Lung (tissue), 12 donors: ENCODE data around the gene PRKN. TPM values are rescaled to one million over a fixed set of nuclear protein-coding genes. Genes with fewer than 3 reads are reported as not detected.

ENCODE experiments used
- ATAC-seq: fragments of 200-7000 bp; cut with Tn5 transposase; one replicate; pipeline ENCODE4 v1.9.1; 2020; ENCODE audit warnings: moderate number of reproducible peaks; ENCODE audit not compliant: insufficient read depth, low FRiP score
- DNase-seq, 3 donors: peaks; one replicate each; pipeline ENCODE4 v3.0.0-alpha.2; 2013 to 2017
- H3K27ac ChIP-seq, 2 donors: one replicate each; pipeline ENCODE4 v1.5.1; 2013; ENCODE audit warnings: mild to moderate bottlenecking in 2 of 2, moderate library complexity in 2 of 2, control low read depth in 1 of 2, inconsistent platforms in 1 of 2, low read depth in 1 of 2, low read length in 1 of 2
- H3K27me3 ChIP-seq, 3 donors: one replicate each; pipeline ENCODE4 v1.5.1; 2013; ENCODE audit warnings: low read length in 2 of 3; ENCODE audit not compliant: control insufficient read depth in 3 of 3, insufficient read depth in 3 of 3
- H3K36me3 ChIP-seq, 4 donors: one replicate each; pipeline ENCODE4 v1.5.1; 2013; ENCODE audit warnings: low read length in 4 of 4, mild to moderate bottlenecking in 1 of 4, moderate library complexity in 1 of 4; ENCODE audit not compliant: control insufficient read depth in 4 of 4, insufficient read depth in 4 of 4
- H3K4me1 ChIP-seq, 5 donors: one replicate each; pipeline ENCODE4 v1.5.1; 2013; ENCODE audit warnings: low read length in 5 of 5, mild to moderate bottlenecking in 2 of 5, moderate library complexity in 1 of 5; ENCODE audit not compliant: control insufficient read depth in 5 of 5, insufficient read depth in 5 of 5
- H3K4me3 ChIP-seq: one replicate; pipeline ENCODE4 v1.5.1; 2013; ENCODE audit warnings: mild to moderate bottlenecking, control low read depth, moderate library complexity
- H3K9ac ChIP-seq, 2 donors: one replicate each; pipeline ENCODE4 v1.5.1; 2013; ENCODE audit warnings: low read length in 2 of 2, control low read depth in 1 of 2; ENCODE audit not compliant: insufficient read depth in 1 of 2
- H3K9me3 ChIP-seq, 4 donors: one replicate each; pipeline ENCODE4 v1.5.1; 2013; ENCODE audit warnings: low read length in 3 of 4, mild to moderate bottlenecking in 1 of 4, moderate library complexity in 1 of 4; ENCODE audit not compliant: control insufficient read depth in 4 of 4, insufficient read depth in 3 of 4
- CTCF ChIP-seq: IDR thresholded peaks from 2 replicates; pipeline ENCODE4 v1.5.1; 2012; ENCODE audit warnings: mild to moderate bottlenecking; ENCODE audit errors: control extremely low read depth, extremely low read depth
- WGBS, 2 donors: extraction: QIAGEN DNeasy Blood & Tissue Kit; methylation state at CpG; one replicate each; pipeline ENCODE4 v1.1.7; 2013; 5-methylcytosine and 5-hydroxymethylcytosine counted together
- polyA plus RNA-seq, 2 donors: library from polyadenylated mRNA; stranded (reverse); fragments of 200-250 nt; gene quantifications; one replicate each; pipeline ENCODE4 v1.2.1, GENCODE V29; 2013
- total RNA-seq, 2 donors: library from RNA; depleted of rRNA in 1 of 2; stranded (reverse); fragments of >200 nt in 1 of 2; gene quantifications; one replicate each; pipeline ENCODE4 v1.2.1, GENCODE V29; 2014 to 2021
- donor health status: control.
- donor health status: control.
- donor health status: Bipolar disorder and iron deficiency.
- donor health status: healthy.
- donor health status: DM: yes; HTN: yes; CAD: no.

PRKN gene
- total and polyA plus RNA-seq, 4 donors, result 0.27 to 11.2 (median 3.1) TPM

- no peak for ATAC-seq
- Histone ChIP-seq H3K27ac (no peak overlapping the region), H3K27me3 (no peaks in the 10 kb centered on the region), H3K4me1 (no peaks in the 10 kb centered on the region), H3K36me3 (no peaks in the 10 kb centered on the region), H3K9me3 (no peaks in the 10 kb centered on the region), H3K4me3 (no peak overlapping the region), H3K9ac (no peak overlapping the region)
- no peak for TF ChIP-seq CTCF
- no peak for DNase-seq
- 98 to 100% methylated on average over 1 of the region's 1 CpG for WGBS, 2 donors
These were observed 484.7 kb downstream of the PRKN start for GRCh38 chr6:162242915-162243314.

- TF ChIP-seq CTCF, result no peak
- Histone ChIP-seq H3K36me3 (no peaks in the 10 kb centered on the region), H3K9me3 (no peaks in the 10 kb centered on the region), H3K9ac (no peak overlapping the region), H3K4me1 (peaks cover 0 to 3% (median 0%) of the 10 kb centered on the region in 5 donors), H3K27ac (no peak overlapping the region), H3K4me3 (no peak overlapping the region), H3K27me3 (no peaks in the 10 kb centered on the region)
- DNase-seq, result no peak
- ATAC-seq, result no peak
- WGBS, 2 donors, result 97% methylated on average over 9 of the region's 9 CpGs
These were observed 488.2 kb downstream of the PRKN start for GRCh38 chr6:162239330-162239729.

- WGBS, 2 donors, result 92 to 93% methylated on average over 8 of the region's 8 CpGs
These were observed 488.9 kb downstream of the PRKN start for GRCh38 chr6:162238675-162239074.

More at GRCh38 chr6:162238675-162239074, 488.9 kb downstream of the PRKN start:
- ATAC-seq, result no peak
- no peak overlapping the region for H3K4me3 ChIP-seq
- H3K36me3 ChIP-seq, result no peaks in the 10 kb centered on the region
- no peaks in the 10 kb centered on the region for H3K27me3 ChIP-seq
- H3K4me1 ChIP-seq, result peaks cover 0 to 3% (median 0%) of the 10 kb centered on the region in 5 donors
- TF ChIP-seq CTCF, result no peak
- no peak overlapping the region for H3K9ac ChIP-seq
- no peak for DNase-seq
- no peak overlapping the region for H3K27ac ChIP-seq
- no peaks in the 10 kb centered on the region for H3K9me3 ChIP-seq
